Smooth muscle cell (in vitro differentiated cells): ENCODE results near the gene C10orf90. TPM values are rescaled to one million over a fixed set of nuclear protein-coding genes. Genes with fewer than 3 reads are reported as not detected.

Experiments used
- DNase-seq: peaks from one replicate; lab custom pipeline; 2025; ENCODE audit not compliant: unreplicated experiment; lab: John Stamatoyannopoulos, UW
- H2AFZ ChIP-seq: fragments of 200-600 bp; sonication (generic); 2 replicates; pipeline ENCODE4 v1.6.0; 2016; ENCODE audit warnings: antibody characterized with exemption, low read depth, mild to moderate bottlenecking
- H3F3A ChIP-seq: fragments of 200-600 bp; sonication (generic); 2 replicates; pipeline ENCODE4 v1.6.0; 2017; ENCODE audit warnings: antibody characterized with exemption, low read depth
- H3K27ac ChIP-seq: fragments of 200-600 bp; sonication (generic); 2 replicates; pipeline ENCODE4 v1.5.1; 2016; ENCODE audit warnings: low read depth, mild to moderate bottlenecking
- H3K27me3 ChIP-seq: fragments of 200-600 bp; sonication (generic); 2 replicates; pipeline ENCODE4 v1.6.1; 2016; ENCODE audit warnings: low read depth, mild to moderate bottlenecking
- H3K36me3 ChIP-seq: fragments of 200-600 bp; sonication (generic); 2 replicates; pipeline ENCODE4 v1.5.1; 2016; ENCODE audit warnings: low read depth
- H3K4me1 ChIP-seq: fragments of 200-600 bp; sonication (generic); 2 replicates; pipeline ENCODE4 v1.5.1; 2016; ENCODE audit warnings: low read depth
- H3K4me2 ChIP-seq: fragments of 200-600 bp; sonication (generic); 2 replicates; pipeline ENCODE4 v1.6.0; 2016; ENCODE audit warnings: mild to moderate bottlenecking
- H3K4me3 ChIP-seq: fragments of 200-600 bp; sonication (generic); 2 replicates; pipeline ENCODE4 v1.5.1; 2016; ENCODE audit warnings: mild to moderate bottlenecking
- H3K79me2 ChIP-seq: fragments of 200-600 bp; sonication (generic); 2 replicates; pipeline ENCODE4 v1.6.0; 2016; ENCODE audit warnings: low read depth, mild to moderate bottlenecking
- H3K9ac ChIP-seq: fragments of 200-600 bp; sonication (generic); 2 replicates; pipeline ENCODE4 v1.6.0; 2016; ENCODE audit warnings: low read depth
- H3K9me3 ChIP-seq: fragments of 200-600 bp; sonication (generic); replicated peaks from 2 replicates; pipeline ENCODE4 v1.5.1; 2016; ENCODE audit warnings: low read depth
- H4K20me1 ChIP-seq: fragments of 200-600 bp; sonication (generic); 2 replicates; pipeline ENCODE4 v1.6.0; 2016; ENCODE audit warnings: low read depth
- WGBS: methylation state at CpG from one replicate; pipeline ENCODE4 v1.1.7; 2016; ENCODE audit warnings: low lambda C conversion rate; 5-methylcytosine and 5-hydroxymethylcytosine counted together
- polyA plus RNA-seq: library from polyadenylated mRNA; unstranded; fragments of >200 nt; fragmentation: Nextera tagmentation; extraction: Ambion mirVana; gene quantifications from 2 replicates; pipeline ENCODE4 v1.2.1, GENCODE V29; 2016
- total RNA-seq: library from RNA; depleted of rRNA; stranded (reverse); fragments of >200 nt; gene quantifications from 2 replicates; pipeline ENCODE4 v1.2.3, GENCODE V29; 2014
- TF ChIP-seq, protein P1 (sequence below): fragments of 200-600 bp; sonication (generic); IDR thresholded peaks from 2 replicates; pipeline ENCODE4 v1.5.1; 2017; ENCODE audit warnings: borderline replicate concordance, mild to moderate bottlenecking, antibody characterized with exemption; ENCODE audit not compliant: insufficient read depth, poor library complexity, severe bottlenecking

The C10orf90 gene
- total and polyA plus RNA-seq, 2 experiments from 2014 or later, result 0.10 to 1.8 TPM

DNA sequence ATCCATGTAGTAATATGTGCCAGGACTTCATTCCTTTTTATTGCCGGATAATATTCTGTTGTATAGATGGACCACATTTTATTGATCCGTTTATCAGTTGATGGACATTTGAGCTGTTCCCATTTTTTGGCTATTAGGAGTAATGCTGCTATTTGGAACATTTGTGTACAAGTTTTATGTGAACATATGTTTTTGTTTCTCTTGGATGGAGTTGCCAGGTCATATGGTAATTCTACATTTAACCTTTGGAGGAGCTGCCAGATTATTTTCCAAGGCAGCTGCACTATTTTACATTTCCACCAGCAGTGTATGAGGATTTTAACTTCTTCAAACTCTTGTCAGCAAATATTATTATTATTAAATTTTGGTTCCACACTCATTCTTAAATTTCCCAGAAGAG is 59.2 kb downstream of the C10orf90 start:
- DNase-seq, result no peak
- H3K27ac ChIP-seq, result no peak overlapping the region
- no peak overlapping the region for H3K4me3 ChIP-seq
- H3K27me3 ChIP-seq, result no peaks in the 10 kb centered on the region
- no peaks in the 10 kb centered on the region for H3K36me3 ChIP-seq
- no peaks in the 10 kb centered on the region for H3K9me3 ChIP-seq
- H3K79me2 ChIP-seq, result no peaks in the 10 kb centered on the region
- H3K4me2 ChIP-seq, result no peak overlapping the region
- H3F3A ChIP-seq, result no peaks in the 10 kb centered on the region
- 84% methylated on average over 2 of the region's 2 CpGs for WGBS
- no peaks in the 10 kb centered on the region for H3K4me1 ChIP-seq
- TF ChIP-seq, protein P1, sequence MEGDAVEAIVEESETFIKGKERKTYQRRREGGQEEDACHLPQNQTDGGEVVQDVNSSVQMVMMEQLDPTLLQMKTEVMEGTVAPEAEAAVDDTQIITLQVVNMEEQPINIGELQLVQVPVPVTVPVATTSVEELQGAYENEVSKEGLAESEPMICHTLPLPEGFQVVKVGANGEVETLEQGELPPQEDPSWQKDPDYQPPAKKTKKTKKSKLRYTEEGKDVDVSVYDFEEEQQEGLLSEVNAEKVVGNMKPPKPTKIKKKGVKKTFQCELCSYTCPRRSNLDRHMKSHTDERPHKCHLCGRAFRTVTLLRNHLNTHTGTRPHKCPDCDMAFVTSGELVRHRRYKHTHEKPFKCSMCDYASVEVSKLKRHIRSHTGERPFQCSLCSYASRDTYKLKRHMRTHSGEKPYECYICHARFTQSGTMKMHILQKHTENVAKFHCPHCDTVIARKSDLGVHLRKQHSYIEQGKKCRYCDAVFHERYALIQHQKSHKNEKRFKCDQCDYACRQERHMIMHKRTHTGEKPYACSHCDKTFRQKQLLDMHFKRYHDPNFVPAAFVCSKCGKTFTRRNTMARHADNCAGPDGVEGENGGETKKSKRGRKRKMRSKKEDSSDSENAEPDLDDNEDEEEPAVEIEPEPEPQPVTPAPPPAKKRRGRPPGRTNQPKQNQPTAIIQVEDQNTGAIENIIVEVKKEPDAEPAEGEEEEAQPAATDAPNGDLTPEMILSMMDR, result no peak
- H2AFZ ChIP-seq, result no peak overlapping the region
- H3K9ac ChIP-seq, result no peak overlapping the region
- no peaks in the 10 kb centered on the region for H4K20me1 ChIP-seq

DNA sequence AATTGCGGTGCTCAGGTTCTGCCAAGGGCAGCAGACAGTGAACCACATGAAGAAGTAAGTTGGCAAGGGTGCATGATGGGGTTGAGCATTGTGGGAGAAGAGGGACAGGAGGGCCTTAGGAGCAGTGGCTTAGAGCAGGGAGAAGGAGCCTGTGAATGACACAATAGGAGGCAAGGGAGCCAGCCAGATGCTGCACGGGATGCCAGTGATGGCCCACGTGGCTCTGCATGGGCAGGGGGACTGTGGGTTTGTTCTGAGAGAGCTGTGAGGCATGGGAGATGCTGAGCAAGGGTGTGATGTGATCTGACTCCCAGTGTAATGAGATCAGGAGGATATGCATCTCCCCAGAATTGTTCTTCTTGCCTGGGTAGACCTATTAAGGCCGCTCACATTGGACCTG is 60.9 kb downstream of the C10orf90 start:
- Histone ChIP-seq H3K9me3 (no peaks in the 10 kb centered on the region), H2AFZ (no peak overlapping the region), H3K27ac (no peak overlapping the region), H3K9ac (no peak overlapping the region), H3K4me1 (no peaks in the 10 kb centered on the region), H3K4me2 (no peak overlapping the region), H3K27me3 (no peaks in the 10 kb centered on the region), H3K4me3 (no peak overlapping the region), H3F3A (no peaks in the 10 kb centered on the region), H3K36me3 (no peaks in the 10 kb centered on the region), H4K20me1 (no peaks in the 10 kb centered on the region), H3K79me2 (no peaks in the 10 kb centered on the region)
- DNase-seq, result no peak
- TF ChIP-seq, protein P1, result no peak
- WGBS, result 87% methylated on average over 4 of the region's 4 CpGs

DNA sequence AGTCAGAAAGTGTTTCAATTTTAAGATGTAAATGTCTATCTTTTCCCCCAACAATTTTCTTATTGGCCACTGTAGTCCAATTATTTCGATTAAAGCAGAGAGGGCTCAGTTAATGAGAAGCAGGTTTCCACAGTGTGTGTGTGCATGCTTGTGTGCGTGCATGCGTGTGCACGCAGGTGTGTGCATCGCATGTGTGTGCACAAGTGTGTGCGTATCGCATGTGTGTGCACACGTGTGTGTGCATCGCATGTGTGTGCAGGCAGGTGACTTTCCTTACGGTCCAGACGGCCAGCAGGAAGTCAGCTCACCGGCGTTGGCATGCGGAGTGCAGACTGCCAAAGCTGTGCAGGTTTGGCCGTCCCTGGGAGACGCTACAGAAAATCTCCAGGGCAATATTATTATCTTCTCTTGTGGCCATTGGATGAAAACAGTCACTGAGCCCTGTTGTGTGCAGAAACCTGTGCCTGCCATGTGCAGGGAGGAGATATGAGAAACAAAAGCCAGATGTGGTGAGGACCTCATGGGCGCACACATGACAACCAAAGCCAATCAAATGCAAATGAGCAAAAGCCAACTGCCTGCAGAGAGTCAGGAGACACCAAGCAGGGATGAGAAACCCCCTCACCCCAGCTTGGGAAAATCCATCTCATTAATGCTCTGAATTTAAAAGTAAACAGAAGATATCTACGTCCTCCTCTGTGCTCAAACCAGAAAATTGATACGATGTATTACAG is 70.4 kb downstream of the C10orf90 start:
- peaks cover 8% of the 10 kb centered on the region for H3K4me1 ChIP-seq
- no peak overlapping the region for H3K4me3 ChIP-seq
- H3K9me3 ChIP-seq, result no peaks in the 10 kb centered on the region
- no peak overlapping the region for H3K4me2 ChIP-seq
- H4K20me1 ChIP-seq, result no peaks in the 10 kb centered on the region
- no peak overlapping the region for H3K9ac ChIP-seq
- no peak for DNase-seq
- no peaks in the 10 kb centered on the region for H3K79me2 ChIP-seq
- H3F3A ChIP-seq, result no peaks in the 10 kb centered on the region
- 86% methylated on average over 19 of the region's 19 CpGs for WGBS
- no peaks in the 10 kb centered on the region for H3K27me3 ChIP-seq
- no peak overlapping the region for H3K27ac ChIP-seq
- no peaks in the 10 kb centered on the region for H3K36me3 ChIP-seq
- TF ChIP-seq, protein P1, result no peak
- no peak overlapping the region for H2AFZ ChIP-seq

DNA sequence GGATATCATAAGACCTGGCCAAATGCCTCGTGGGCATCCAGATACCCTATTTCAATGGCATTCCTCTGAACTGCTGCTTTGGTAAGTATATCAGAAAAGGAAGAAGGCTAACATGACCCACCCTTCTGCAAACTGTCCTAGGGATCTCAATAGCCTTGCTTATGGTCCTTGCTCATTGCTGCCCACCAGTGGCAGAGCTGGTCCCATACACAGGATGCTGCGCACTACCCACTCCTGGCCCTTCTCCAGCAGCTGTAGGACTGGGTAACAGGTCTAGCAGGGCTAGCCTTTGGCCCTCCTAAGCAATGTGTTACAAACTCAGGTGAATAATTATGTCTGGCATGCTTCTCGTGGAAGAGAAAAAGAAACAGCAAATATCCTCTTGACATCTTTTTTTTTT is 72.5 kb downstream of the C10orf90 start:
- no peak overlapping the region for H3K9ac ChIP-seq
- no peak overlapping the region for H3K27ac ChIP-seq
- no peaks in the 10 kb centered on the region for H3K9me3 ChIP-seq
- peaks cover 8% of the 10 kb centered on the region for H3K4me1 ChIP-seq
- H4K20me1 ChIP-seq, result no peaks in the 10 kb centered on the region
- H3K4me3 ChIP-seq, result no peak overlapping the region
- H3F3A ChIP-seq, result no peaks in the 10 kb centered on the region
- no peaks in the 10 kb centered on the region for H3K79me2 ChIP-seq
- DNase-seq, result no peak
- H3K36me3 ChIP-seq, result no peaks in the 10 kb centered on the region
- TF ChIP-seq, protein P1, result peak; percentile 46
- H3K4me2 ChIP-seq, result no peak overlapping the region
- 44% methylated on average over 3 of the region's 3 CpGs for WGBS
- H2AFZ ChIP-seq, result no peak overlapping the region
- no peaks in the 10 kb centered on the region for H3K27me3 ChIP-seq
